Activated naive CD4-positive, alpha-beta T cell treated with anti-CD3 and anti-CD28 coated beads, Interleukin-2, amount 50 U/mL, for 24 hours (primary cell): ENCODE measurements around the gene SLC27A1.
"Not testable (repeated sequence)": the region's sequence is repeated elsewhere in the genome, so short reads cannot be mapped to it uniquely, and the experiment has no call there.

ENCODE experiments used
- H3K27ac Mint-ChIP-seq: one replicate; pipeline ENCODE4 v1.8.0; 2021; ENCODE audit warnings: mild to moderate bottlenecking, mixed read lengths
- H3K27me3 Mint-ChIP-seq: one replicate; pipeline ENCODE4 v1.8.0; 2021; ENCODE audit warnings: mixed read lengths
- H3K36me3 Mint-ChIP-seq: one replicate; pipeline ENCODE4 v1.8.0; 2021; ENCODE audit warnings: mixed read lengths
- H3K4me1 Mint-ChIP-seq: one replicate; pipeline ENCODE4 v1.8.0; 2021; ENCODE audit warnings: mixed read lengths
- H3K4me3 Mint-ChIP-seq: one replicate; pipeline ENCODE4 v1.8.0; 2021; ENCODE audit warnings: mild to moderate bottlenecking, mixed read lengths
- H3K9me3 Mint-ChIP-seq: one replicate; pipeline ENCODE4 v1.8.0; 2021; ENCODE audit warnings: mixed read lengths

The SLC27A1 gene

DNA sequence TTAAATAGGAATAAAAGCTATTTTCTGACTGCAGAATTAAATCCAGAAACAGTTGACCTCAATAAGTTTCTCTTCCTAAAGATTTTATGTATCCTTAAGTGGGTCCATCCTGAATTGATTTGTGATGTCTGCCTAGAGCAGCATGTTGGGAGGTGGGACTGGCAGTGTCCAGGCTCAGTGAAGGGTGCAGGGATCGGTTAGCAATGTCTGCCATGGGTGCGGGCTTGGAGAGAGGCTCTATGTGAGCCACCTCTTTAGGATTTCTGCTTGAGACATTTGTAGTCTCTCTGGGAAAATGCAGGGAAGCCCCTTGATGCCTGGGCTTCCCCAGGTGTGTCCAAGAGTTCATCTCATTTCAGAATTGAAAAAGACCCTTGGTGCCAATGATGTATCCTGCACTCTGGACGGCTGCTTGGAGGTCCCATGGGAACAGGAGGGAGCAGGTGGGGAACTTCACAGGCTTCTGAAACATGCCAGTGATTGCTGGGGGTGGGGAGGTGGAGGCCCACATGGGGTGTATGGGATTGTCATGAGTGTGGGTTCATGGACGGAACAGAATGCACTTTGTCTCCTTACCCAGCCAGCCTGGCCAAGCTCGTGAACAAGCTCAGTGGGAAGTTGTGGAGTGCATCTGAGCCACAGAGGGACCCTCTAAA is 78.9 kb downstream of the SLC27A1 start:
- Mint-ChIP-seq H3K36me3 (no peaks in the 10 kb centered on the region), H3K27ac (no peak overlapping the region), H3K4me1 (no peaks in the 10 kb centered on the region), H3K9me3 (no peaks in the 10 kb centered on the region), H3K4me3 (no peak overlapping the region), H3K27me3 (no peaks in the 10 kb centered on the region)

GRCh38 chr19:17550076-17550667 is 79.8 kb downstream of the SLC27A1 start:
- no peaks in the 10 kb centered on the region for H3K36me3 Mint-ChIP-seq
- no peaks in the 10 kb centered on the region for H3K9me3 Mint-ChIP-seq
- H3K27me3 Mint-ChIP-seq = no peaks in the 10 kb centered on the region
- no peak overlapping the region for H3K4me3 Mint-ChIP-seq
- peaks cover 4% of the 10 kb centered on the region for H3K4me1 Mint-ChIP-seq
- no peak overlapping the region for H3K27ac Mint-ChIP-seq

- not testable (repeated sequence) for H3K27me3 Mint-ChIP-seq, H3K9me3 Mint-ChIP-seq, H3K27ac Mint-ChIP-seq, H3K4me3 Mint-ChIP-seq, H3K36me3 Mint-ChIP-seq
- H3K4me1 Mint-ChIP-seq = peaks cover 11% of the 10 kb centered on the region
Observed at GRCh38 chr19:17552735-17553134, 82.4 kb downstream of the SLC27A1 start.

DNA sequence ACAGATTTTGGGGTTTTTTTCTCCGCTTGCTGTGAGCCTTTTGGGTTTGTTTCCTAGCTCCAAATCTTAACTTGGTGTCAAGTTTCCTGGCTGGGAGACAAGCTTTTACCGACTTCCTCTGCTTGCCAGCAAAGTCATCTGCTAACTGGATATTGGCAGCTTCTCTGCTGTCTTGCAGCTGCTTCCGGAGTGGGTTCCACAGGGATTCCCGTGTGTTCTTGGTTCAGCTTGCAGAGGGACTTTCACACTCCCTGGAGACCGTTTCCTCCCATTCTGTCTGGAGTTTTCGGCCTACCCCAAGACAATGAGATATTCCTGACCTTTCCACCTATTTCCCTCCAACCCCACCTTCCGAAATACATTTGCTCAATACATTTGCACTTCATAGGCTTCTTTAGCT is 82.9 kb downstream of the SLC27A1 start:
- H3K36me3 Mint-ChIP-seq = peaks cover 1% of the 10 kb centered on the region
- no peak overlapping the region for H3K27ac Mint-ChIP-seq
- H3K4me1 Mint-ChIP-seq = peaks cover 11% of the 10 kb centered on the region
- no peaks in the 10 kb centered on the region for H3K9me3 Mint-ChIP-seq
- H3K4me3 Mint-ChIP-seq = no peak overlapping the region
- H3K27me3 Mint-ChIP-seq = no peaks in the 10 kb centered on the region

- Mint-ChIP-seq H3K9me3 (no peaks in the 10 kb centered on the region), H3K4me1 (peaks cover 16% of the 10 kb centered on the region)
Observed at GRCh38 chr19:17554968-17555479, 84.7 kb downstream of the SLC27A1 start.

GRCh38 chr19:17555480-17555928 is 85.2 kb downstream of the SLC27A1 start, which contains the start of gene COLGALT1:
TSS of gene COLGALT1 (plus strand) at chr19:17555649. CDS start at chr19:17555714, 65 bp downstream.
- Mint-ChIP-seq H3K9me3 (no peaks in the 10 kb centered on the region), H3K27ac (peak within 1 kb of the TSS; percentile 79), H3K36me3 (peaks cover 6% of the 10 kb centered on the region), H3K4me1 (peaks cover 21% of the 10 kb centered on the region), H3K4me3 (peak within 1 kb of the TSS; percentile 87), H3K27me3 (no peaks in the 10 kb centered on the region)

More at GRCh38 chr19:17554968-17555479, 84.7 kb downstream of the SLC27A1 start:
- H3K27me3 Mint-ChIP-seq = no peaks in the 10 kb centered on the region
- H3K27ac Mint-ChIP-seq = no peak overlapping the region
- peaks cover 2% of the 10 kb centered on the region for H3K36me3 Mint-ChIP-seq
- H3K4me3 Mint-ChIP-seq = peak overlapping the region; percentile 81
